PC-9 (cell line): ENCODE measurements around the gene SYCE3. TPM values are rescaled to one million over a fixed set of nuclear protein-coding genes. Genes with fewer than 3 reads are reported as not detected.
"Not testable (repeated sequence)": the region's sequence is repeated elsewhere in the genome, so short reads cannot be mapped to it uniquely, and the experiment has no call there.

Source experiments
- BruUV-seq: library from RNA; stranded (reverse); fragments of 400-500 nt; replicated peaks from 2 replicates; lab custom pipeline; 2021; lab: Mats Ljungman, UMichigan
- CTCF ChIA-PET: fragments of 300-600 bp; sonication (Branson Sonifier 250); formaldehyde crosslinking; loops from one replicate; lab custom pipeline; 2022; ENCODE audit warnings: antibody characterized with exemption; lab: Charles Lee
- POLR2A ChIA-PET: fragments of 300-600 bp; sonication (Branson Sonifier 250); formaldehyde crosslinking; loops from one replicate; lab custom pipeline; 2022; ENCODE audit warnings: antibody characterized with exemption; ENCODE audit not compliant: unreplicated experiment; lab: Charles Lee
- DNase-seq, 2 experiments: peaks; one replicate each; pipeline versions ENCODE4 v3.0.0 to v3.0.0-alpha.2; 2015 to 2022; ENCODE audit warnings: mixed read lengths in 1 of 2
- H2AFZ ChIP-seq: fragments of 200-600 bp; sonication (generic); 2 replicates; pipeline ENCODE4 v1.8.1; 2017; ENCODE audit warnings: antibody characterized with exemption
- H3F3A ChIP-seq: fragments of 200-600 bp; sonication (generic); 2 replicates; pipeline ENCODE4 v1.8.1; 2017; ENCODE audit warnings: antibody characterized with exemption, mild to moderate bottlenecking, low read depth; ENCODE audit not compliant: insufficient read depth
- H3K27ac ChIP-seq: fragments of 200-600 bp; sonication (generic); 2 replicates; pipeline ENCODE4 v1.6.1; 2016; ENCODE audit warnings: mixed run types
- H3K27me3 ChIP-seq: fragments of 200-600 bp; sonication (generic); 2 replicates; pipeline ENCODE4 v1.6.1; 2016; ENCODE audit warnings: low read depth, mixed run types; ENCODE audit not compliant: insufficient read depth
- H3K36me3 ChIP-seq: fragments of 200-600 bp; sonication (generic); 2 replicates; pipeline ENCODE4 v1.6.1; 2016; ENCODE audit warnings: low read depth, mixed run types
- H3K4me1 ChIP-seq: fragments of 200-600 bp; sonication (generic); replicated peaks from 2 replicates; pipeline ENCODE4 v1.6.1; 2016; ENCODE audit warnings: mixed run types; ENCODE audit not compliant: insufficient read depth
- H3K4me2 ChIP-seq: fragments of 200-600 bp; sonication (generic); 2 replicates; pipeline ENCODE4 v1.6.1; 2017; ENCODE audit warnings: mixed run types
- H3K4me3 ChIP-seq: fragments of 200-600 bp; sonication (generic); 2 replicates; pipeline ENCODE4 v1.6.1; 2016; ENCODE audit warnings: mixed run types
- H3K79me2 ChIP-seq: fragments of 200-600 bp; sonication (generic); 2 replicates; pipeline ENCODE4 v1.6.1; 2017; ENCODE audit warnings: low read depth, mixed run types
- H3K9me2 ChIP-seq: fragments of 200-600 bp; sonication (generic); 2 replicates; pipeline ENCODE4 v1.8.1; 2017; ENCODE audit warnings: mild to moderate bottlenecking; ENCODE audit not compliant: insufficient read depth
- H3K9me3 ChIP-seq: fragments of 200-600 bp; sonication (generic); 2 replicates; pipeline ENCODE4 v1.8.1; 2016; ENCODE audit warnings: low read depth; ENCODE audit not compliant: insufficient read depth
- H4K20me1 ChIP-seq: fragments of 200-600 bp; sonication (generic); 2 replicates; pipeline ENCODE4 v1.8.1; 2017; ENCODE audit not compliant: insufficient read depth
- CTCF ChIP-seq: fragments of 200-600 bp; sonication (generic); conservative IDR thresholded peaks from 2 replicates; pipeline ENCODE4 v1.6.1; 2017; ENCODE audit warnings: mixed run types, antibody characterized with exemption, mild to moderate bottlenecking, moderate library complexity
- EZH2 ChIP-seq: fragments of 200-600 bp; sonication (generic); IDR thresholded peaks from 2 replicates; pipeline ENCODE4 v1.8.0; 2017; ENCODE audit warnings: antibody characterized with exemption, low read depth
- intact Hi-C: fragments of 100-400 bp; cut with micrococcal nuclease; formaldehyde crosslinking; loops from one replicate; pipeline ENCODE4 v1.10.0; 2022; ENCODE audit not compliant: unreplicated experiment
- total RNA-seq: library from RNA; stranded (reverse); gene quantifications from 2 replicates; pipeline ENCODE4 v1.2.3, GENCODE V29; 2021

Gene SYCE3
- total RNA-seq, 1 experiment from 2014 or later, result not detected

- DNase-seq, result no peak
- H3K27me3 ChIP-seq, result peaks cover 78% of the 10 kb centered on the region
- intact Hi-C loops, result no loop called here
- TF ChIP-seq EZH2 (no peak), CTCF (no peak)
- H4K20me1 ChIP-seq, result no peaks in the 10 kb centered on the region; the same call in none of the 2 replicates
- no peaks in the 10 kb centered on the region for H3K36me3 ChIP-seq
- peaks cover 12% of the 10 kb centered on the region for H3F3A ChIP-seq
- no peaks in the 10 kb centered on the region for H3K79me2 ChIP-seq
- no peaks in the 10 kb centered on the region for H3K9me3 ChIP-seq
- no peak overlapping the region for H3K4me3 ChIP-seq
- no TSS peak for BruUV-seq
- ChIA-PET CTCF (interaction anchor here (0.9 kb wide), 1 partner anchor 46 kb away, joined by 3 read pairs; the partner anchor contains the start of gene SYCE3), POLR2A (interaction anchor here (0.6 kb wide), 1 partner anchor 822 kb away, joined by 4 read pairs; no protein-coding TSS in a partner anchor)
- no peak overlapping the region for H3K4me2 ChIP-seq
- H3K27ac ChIP-seq, result no peak overlapping the region
- H2AFZ ChIP-seq, result no peak overlapping the region
- no peaks in the 10 kb centered on the region for H3K9me2 ChIP-seq
- peaks cover 5% of the 10 kb centered on the region; the same call in 1 of the 2 replicates for H3K4me1 ChIP-seq
Observed at GRCh38 chr22:50608996-50609395, 46.3 kb upstream of the SYCE3 start.

DNA sequence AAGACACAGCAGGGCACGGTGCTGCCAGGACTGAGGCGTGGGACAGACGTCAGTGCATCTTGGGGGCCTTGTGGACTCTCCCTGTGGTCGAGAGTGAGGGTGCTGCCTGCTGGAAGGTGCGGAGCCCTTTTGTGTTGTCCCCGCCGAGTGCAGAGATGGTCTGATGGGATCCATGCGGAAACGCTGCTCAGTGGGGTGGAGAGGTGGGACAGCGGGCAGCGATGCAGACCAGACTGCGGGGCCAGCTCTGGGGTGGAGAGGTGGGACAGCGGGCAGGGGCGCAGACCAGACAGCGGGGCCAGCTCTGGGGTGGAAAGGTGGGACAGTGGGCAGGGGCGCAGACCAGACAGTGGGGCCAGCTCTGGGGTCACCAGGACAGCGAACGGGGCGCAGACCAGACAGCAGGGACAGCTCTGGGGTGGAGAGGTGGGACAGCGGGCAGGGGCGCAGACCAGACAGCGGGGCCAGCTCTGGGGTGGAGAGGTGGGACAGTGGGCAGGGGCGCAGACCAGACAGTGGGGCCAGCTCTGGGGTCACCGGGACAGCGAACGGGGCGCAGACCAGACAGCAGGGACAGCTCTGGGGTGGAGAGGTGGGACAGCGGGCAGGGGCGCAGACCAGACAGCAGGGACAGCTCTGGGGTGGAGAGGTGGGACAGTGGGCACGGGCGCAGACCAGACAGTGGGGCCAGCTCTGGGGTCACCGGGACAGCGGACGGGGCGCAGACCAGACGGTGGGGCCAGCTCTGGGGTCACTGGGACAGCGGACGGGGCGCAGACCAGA is 45.5 kb upstream of the SYCE3 start:
- intact Hi-C loops, DNase-seq, H3K36me3 ChIP-seq, H3K79me2 ChIP-seq, H3F3A ChIP-seq, H3K9me3 ChIP-seq, CTCF ChIA-PET, H2AFZ ChIP-seq, BruUV-seq, H3K9me2 ChIP-seq, H3K27ac ChIP-seq, H3K4me1 ChIP-seq, H3K4me2 ChIP-seq, H4K20me1 ChIP-seq, H3K4me3 ChIP-seq: not testable (repeated sequence)
- peaks cover 82% of the 10 kb centered on the region for H3K27me3 ChIP-seq
- POLR2A ChIA-PET, result interaction anchor here (0.6 kb wide), 1 partner anchor 821 kb away, joined by 4 read pairs; no protein-coding TSS in a partner anchor

GRCh38 chr22:50607659-50608020 is 44.9 kb upstream of the SYCE3 start:
- Histone ChIP-seq H3F3A (peaks cover 13% of the 10 kb centered on the region), H4K20me1 (no peaks in the 10 kb centered on the region; the same call in none of the 2 replicates), H3K27ac (no peak overlapping the region), H2AFZ (no peak overlapping the region), H3K79me2 (no peaks in the 10 kb centered on the region), H3K9me2 (no peaks in the 10 kb centered on the region), H3K4me2 (no peak overlapping the region), H3K4me1 (no peaks in the 10 kb centered on the region), H3K4me3 (no peak overlapping the region), H3K9me3 (no peaks in the 10 kb centered on the region), H3K36me3 (no peaks in the 10 kb centered on the region), H3K27me3 (peaks cover 88% of the 10 kb centered on the region)
- DNase-seq, result no peak
- intact Hi-C loops, result no loop called here
- ChIA-PET CTCF (no interaction called here), POLR2A (no interaction called here)
- no TSS peak for BruUV-seq
- TF ChIP-seq CTCF (no peak), EZH2 (no peak)
